Osteocyte (in vitro differentiated cells): ENCODE data around the gene PHACTR1. TPM values are rescaled to one million over a fixed set of nuclear protein-coding genes. Genes with fewer than 3 reads are reported as not detected.

Experiments
- DNase-seq: peaks from one replicate; pipeline ENCODE4 v3.0.0; 2021; ENCODE audit warnings: mixed read lengths; ENCODE audit not compliant: unreplicated experiment; ENCODE audit errors: extremely low spot score
- H3K27ac Mint-ChIP-seq: one replicate; pipeline ENCODE4 v1.8.0; 2021; ENCODE audit warnings: mild to moderate bottlenecking, mixed read lengths; ENCODE audit not compliant: unreplicated experiment
- H3K27me3 Mint-ChIP-seq: one replicate; pipeline ENCODE4 v1.8.0; 2021; ENCODE audit warnings: mixed read lengths; ENCODE audit not compliant: unreplicated experiment
- H3K36me3 Mint-ChIP-seq: one replicate; pipeline ENCODE4 v1.8.0; 2021; ENCODE audit warnings: mixed read lengths; ENCODE audit not compliant: unreplicated experiment
- H3K4me1 Mint-ChIP-seq: one replicate; pipeline ENCODE4 v1.8.0; 2021; ENCODE audit warnings: mixed read lengths; ENCODE audit not compliant: unreplicated experiment
- H3K4me3 Mint-ChIP-seq: one replicate; pipeline ENCODE4 v1.8.0; 2021; ENCODE audit warnings: mild to moderate bottlenecking, moderate library complexity, mixed read lengths; ENCODE audit not compliant: unreplicated experiment
- H3K9me3 Mint-ChIP-seq: one replicate; pipeline ENCODE4 v1.8.0; 2021; ENCODE audit warnings: mixed read lengths; ENCODE audit not compliant: unreplicated experiment
- total RNA-seq: library from RNA; stranded (reverse); gene quantifications from 2 replicates; pipeline ENCODE4 v1.2.1, GENCODE V29; 2021
- TF ChIP-seq, protein P1 (sequence below): fragments of 200-600 bp; sonication (generic); IDR thresholded peaks from 2 replicates; pipeline ENCODE4 v1.5.0; 2021; ENCODE audit warnings: antibody characterized with exemption, mild to moderate bottlenecking, moderate library complexity

PHACTR1 gene
- total RNA-seq, 1 donor from 2014 or later: 1.0 TPM

DNA sequence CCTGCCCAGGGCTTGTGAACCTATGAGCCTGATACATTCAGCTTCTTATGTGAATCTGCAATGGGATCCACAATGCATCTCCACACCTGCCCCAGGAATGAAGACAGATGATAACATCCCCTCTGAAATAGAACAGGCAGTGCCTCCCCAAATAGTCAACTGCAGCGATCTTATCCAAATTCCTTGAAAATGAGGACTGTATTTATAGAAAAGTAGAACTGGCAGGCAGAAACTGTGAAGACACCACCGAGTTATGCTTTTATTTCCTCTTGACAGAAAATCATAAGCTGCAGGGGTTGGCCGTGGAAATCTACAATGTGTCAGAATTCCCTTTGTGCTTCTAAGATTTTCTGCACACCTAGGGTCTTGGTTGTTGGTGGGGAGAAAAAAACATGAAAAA, 341.5 kb downstream of the PHACTR1 start:
- Mint-ChIP-seq H3K4me1 (no peaks in the 10 kb centered on the region), H3K27me3 (no peaks in the 10 kb centered on the region), H3K9me3 (no peaks in the 10 kb centered on the region), H3K4me3 (no peak overlapping the region), H3K27ac (no peak overlapping the region), H3K36me3 (no peaks in the 10 kb centered on the region)
- TF ChIP-seq, protein P1, sequence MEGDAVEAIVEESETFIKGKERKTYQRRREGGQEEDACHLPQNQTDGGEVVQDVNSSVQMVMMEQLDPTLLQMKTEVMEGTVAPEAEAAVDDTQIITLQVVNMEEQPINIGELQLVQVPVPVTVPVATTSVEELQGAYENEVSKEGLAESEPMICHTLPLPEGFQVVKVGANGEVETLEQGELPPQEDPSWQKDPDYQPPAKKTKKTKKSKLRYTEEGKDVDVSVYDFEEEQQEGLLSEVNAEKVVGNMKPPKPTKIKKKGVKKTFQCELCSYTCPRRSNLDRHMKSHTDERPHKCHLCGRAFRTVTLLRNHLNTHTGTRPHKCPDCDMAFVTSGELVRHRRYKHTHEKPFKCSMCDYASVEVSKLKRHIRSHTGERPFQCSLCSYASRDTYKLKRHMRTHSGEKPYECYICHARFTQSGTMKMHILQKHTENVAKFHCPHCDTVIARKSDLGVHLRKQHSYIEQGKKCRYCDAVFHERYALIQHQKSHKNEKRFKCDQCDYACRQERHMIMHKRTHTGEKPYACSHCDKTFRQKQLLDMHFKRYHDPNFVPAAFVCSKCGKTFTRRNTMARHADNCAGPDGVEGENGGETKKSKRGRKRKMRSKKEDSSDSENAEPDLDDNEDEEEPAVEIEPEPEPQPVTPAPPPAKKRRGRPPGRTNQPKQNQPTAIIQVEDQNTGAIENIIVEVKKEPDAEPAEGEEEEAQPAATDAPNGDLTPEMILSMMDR: no peak
- DNase-seq: no peak

DNA sequence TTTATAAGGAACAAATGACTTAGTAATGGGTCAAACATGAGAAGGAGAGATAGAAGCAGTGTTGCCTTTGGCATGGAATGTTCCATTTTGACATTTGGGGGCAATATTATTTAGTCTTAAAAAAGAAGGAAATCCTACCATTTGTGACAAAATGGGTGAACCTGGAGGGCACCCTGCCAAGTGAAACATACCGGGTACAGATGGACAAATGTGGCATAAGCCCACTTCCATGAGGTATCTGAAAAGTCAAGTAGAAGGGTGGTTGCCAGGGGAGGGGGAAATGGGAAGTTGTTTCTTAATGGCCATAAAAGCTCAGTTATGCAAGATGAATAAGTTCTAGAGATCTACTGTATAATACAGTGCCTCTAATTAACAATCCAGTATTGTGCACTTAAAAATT, 342.5 kb downstream of the PHACTR1 start:
- no peak for DNase-seq
- no peaks in the 10 kb centered on the region for H3K36me3 Mint-ChIP-seq
- no peaks in the 10 kb centered on the region for H3K4me1 Mint-ChIP-seq
- H3K27me3 Mint-ChIP-seq: no peaks in the 10 kb centered on the region
- no peak overlapping the region for H3K4me3 Mint-ChIP-seq
- H3K27ac Mint-ChIP-seq: no peak overlapping the region
- TF ChIP-seq, protein P1: no peak
- no peaks in the 10 kb centered on the region for H3K9me3 Mint-ChIP-seq

DNA sequence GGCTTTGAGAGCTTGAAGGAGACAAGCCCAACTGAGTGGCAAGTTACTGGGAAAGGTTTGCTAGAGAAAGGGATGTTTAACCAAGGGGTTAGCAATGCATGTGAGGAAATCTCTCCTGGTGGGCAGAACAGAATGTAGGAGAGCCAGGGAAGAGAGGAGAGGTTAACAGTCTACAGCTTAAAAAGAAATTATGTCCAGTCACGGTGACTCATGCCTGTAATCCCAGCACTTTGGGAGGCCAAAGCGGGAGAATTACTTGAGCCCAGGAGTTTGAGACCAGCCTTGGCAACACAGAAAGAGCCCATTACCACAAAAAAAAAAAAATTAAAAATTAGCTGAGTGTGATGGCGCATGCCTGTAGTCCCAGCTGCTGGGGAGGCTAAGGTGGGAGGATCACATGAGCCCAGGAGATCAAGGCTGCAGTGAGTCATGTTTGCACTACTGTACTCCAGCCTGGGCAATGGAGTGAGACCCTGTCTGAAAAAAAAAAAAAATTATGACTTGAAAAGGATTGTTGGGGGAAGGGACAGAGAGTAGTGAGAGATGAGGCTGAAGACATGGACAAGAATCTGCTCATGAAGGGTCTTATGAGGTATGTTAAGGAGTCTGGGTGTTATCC, 346.8 kb downstream of the PHACTR1 start:
- no peak overlapping the region for H3K27ac Mint-ChIP-seq
- no peaks in the 10 kb centered on the region for H3K9me3 Mint-ChIP-seq
- no peak for DNase-seq
- no peaks in the 10 kb centered on the region for H3K36me3 Mint-ChIP-seq
- TF ChIP-seq, protein P1: no peak
- no peaks in the 10 kb centered on the region for H3K27me3 Mint-ChIP-seq
- no peaks in the 10 kb centered on the region for H3K4me1 Mint-ChIP-seq
- no peak overlapping the region for H3K4me3 Mint-ChIP-seq

DNA sequence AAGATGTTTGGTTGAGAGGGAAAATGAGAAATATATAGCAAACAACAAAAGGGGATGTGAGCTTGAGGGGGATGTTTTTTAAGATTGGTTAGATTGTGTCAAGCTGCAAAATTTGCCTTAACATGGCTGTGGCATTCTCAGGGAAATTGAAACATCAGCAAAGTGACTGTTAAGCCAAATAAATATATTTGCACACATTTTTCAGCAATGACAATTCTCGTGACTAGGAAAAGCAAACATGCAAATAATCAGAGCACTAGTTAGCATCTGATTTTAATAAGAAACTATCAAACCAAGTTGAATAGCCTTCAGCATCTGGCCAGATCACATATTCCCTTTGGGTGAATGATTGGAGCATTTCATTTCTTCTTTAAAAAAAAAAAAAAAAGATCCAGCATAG, 349.0 kb downstream of the PHACTR1 start:
- TF ChIP-seq, protein P1: no peak
- DNase-seq: no peak
- Mint-ChIP-seq H3K9me3 (no peaks in the 10 kb centered on the region), H3K36me3 (no peaks in the 10 kb centered on the region), H3K4me3 (no peak overlapping the region), H3K27ac (no peak overlapping the region), H3K4me1 (no peaks in the 10 kb centered on the region), H3K27me3 (peaks cover 3% of the 10 kb centered on the region)

DNA sequence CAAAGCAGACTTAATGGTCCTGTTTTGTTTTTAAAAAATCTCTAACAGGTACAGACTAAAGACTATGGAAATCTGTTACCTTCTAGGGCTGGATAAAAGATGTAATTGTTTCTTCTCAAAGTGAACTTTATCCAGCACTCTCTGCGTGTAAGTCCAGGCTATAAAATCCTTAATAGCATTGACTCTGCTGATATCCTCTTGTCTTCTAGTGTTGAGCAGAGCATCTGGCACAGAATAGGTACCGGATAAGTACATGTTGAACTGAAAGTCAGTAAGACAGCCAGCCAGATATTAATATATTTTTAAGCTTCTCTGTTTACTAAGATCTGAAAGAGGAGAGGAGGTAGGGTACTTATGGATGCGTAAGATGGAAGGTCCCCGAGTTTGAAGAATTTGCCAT, 349.5 kb downstream of the PHACTR1 start:
- Mint-ChIP-seq H3K27me3 (peaks cover 3% of the 10 kb centered on the region), H3K4me3 (no peak overlapping the region), H3K4me1 (no peaks in the 10 kb centered on the region), H3K9me3 (no peaks in the 10 kb centered on the region), H3K36me3 (no peaks in the 10 kb centered on the region), H3K27ac (no peak overlapping the region)
- TF ChIP-seq, protein P1: no peak
- no peak for DNase-seq
